Hepatocyte (in vitro differentiated cells): Measurements from ENCODE around the gene TRAPPC6A.

Experiments used
- EZH2 ChIP-seq: fragments of 200-600 bp; sonication (generic); IDR thresholded peaks from 2 replicates; pipeline ENCODE4 v1.6.1; 2016; ENCODE audit warnings: antibody characterized with exemption, mild to moderate bottlenecking, borderline replicate concordance
- EZH2phosphoT487 ChIP-seq: fragments of 200-600 bp; sonication (generic); IDR thresholded peaks from one replicate; pipeline ENCODE4 v1.6.1; 2018; ENCODE audit warnings: antibody characterized with exemption, mild to moderate bottlenecking, low read depth, moderate library complexity; ENCODE audit not compliant: unreplicated experiment, severe bottlenecking
- TF ChIP-seq, protein P1 (sequence below): fragments of 200-600 bp; sonication (generic); IDR thresholded peaks from 2 replicates; pipeline ENCODE4 v1.5.1; 2016; ENCODE audit warnings: antibody characterized with exemption, mild to moderate bottlenecking; ENCODE audit not compliant: poor library complexity

DNA sequence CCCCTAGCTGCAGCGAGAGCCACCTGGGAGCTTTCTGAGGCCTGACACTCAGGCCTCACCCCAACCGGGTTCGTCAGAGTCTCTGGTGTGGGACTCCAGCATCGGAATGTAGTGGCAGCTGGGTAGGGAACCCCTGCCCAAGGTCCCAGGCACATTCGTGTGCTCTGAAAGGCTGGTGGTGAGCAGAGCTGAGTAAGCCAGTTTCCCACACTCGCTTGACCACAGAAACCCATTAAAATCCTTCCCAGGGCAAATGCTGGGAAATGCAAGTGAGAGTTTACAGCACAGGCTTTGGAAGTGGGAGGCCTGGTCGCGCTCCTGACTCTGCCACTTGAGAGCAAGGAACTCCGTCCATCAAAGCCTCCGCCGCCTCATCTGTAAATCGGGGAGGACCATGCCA is 4.2 kb downstream of the TRAPPC6A start:
- TF ChIP-seq EZH2 (no peak), EZH2phosphoT487 (no peak)
- TF ChIP-seq, protein P1, sequence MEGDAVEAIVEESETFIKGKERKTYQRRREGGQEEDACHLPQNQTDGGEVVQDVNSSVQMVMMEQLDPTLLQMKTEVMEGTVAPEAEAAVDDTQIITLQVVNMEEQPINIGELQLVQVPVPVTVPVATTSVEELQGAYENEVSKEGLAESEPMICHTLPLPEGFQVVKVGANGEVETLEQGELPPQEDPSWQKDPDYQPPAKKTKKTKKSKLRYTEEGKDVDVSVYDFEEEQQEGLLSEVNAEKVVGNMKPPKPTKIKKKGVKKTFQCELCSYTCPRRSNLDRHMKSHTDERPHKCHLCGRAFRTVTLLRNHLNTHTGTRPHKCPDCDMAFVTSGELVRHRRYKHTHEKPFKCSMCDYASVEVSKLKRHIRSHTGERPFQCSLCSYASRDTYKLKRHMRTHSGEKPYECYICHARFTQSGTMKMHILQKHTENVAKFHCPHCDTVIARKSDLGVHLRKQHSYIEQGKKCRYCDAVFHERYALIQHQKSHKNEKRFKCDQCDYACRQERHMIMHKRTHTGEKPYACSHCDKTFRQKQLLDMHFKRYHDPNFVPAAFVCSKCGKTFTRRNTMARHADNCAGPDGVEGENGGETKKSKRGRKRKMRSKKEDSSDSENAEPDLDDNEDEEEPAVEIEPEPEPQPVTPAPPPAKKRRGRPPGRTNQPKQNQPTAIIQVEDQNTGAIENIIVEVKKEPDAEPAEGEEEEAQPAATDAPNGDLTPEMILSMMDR = no peak
